Kidney epithelial cell (primary cell): Measurements from ENCODE around the gene HAAO. TPM values are rescaled to one million over a fixed set of nuclear protein-coding genes. Genes with fewer than 3 reads are reported as not detected.

ENCODE experiments used
- DNase-seq: peaks from one replicate; pipeline ENCODE4 v3.0.0-alpha.2; 2010; ENCODE audit warnings: low read depth
- H3K27me3 ChIP-seq: 2 replicates; pipeline ENCODE4 v1.6.0; 2011; ENCODE audit warnings: low read length; ENCODE audit not compliant: control insufficient read depth, insufficient read depth
- H3K36me3 ChIP-seq: 2 replicates; pipeline ENCODE4 v1.5.1; 2011; ENCODE audit warnings: low read length; ENCODE audit not compliant: control insufficient read depth, insufficient read depth
- H3K4me3 ChIP-seq: 2 replicates; pipeline ENCODE4 v1.5.1; 2011; ENCODE audit warnings: low read depth, mild to moderate bottlenecking, control low read depth, low read length
- total RNA-seq: library from RNA; depleted of rRNA; stranded (reverse); fragments of >200 nt; gene quantifications from 2 replicates; pipeline ENCODE4 v1.2.3, GENCODE V29; 2015
- TF ChIP-seq, protein P1 (sequence below): IDR thresholded peaks from 2 replicates; pipeline ENCODE4 v1.5.1; 2011; ENCODE audit warnings: mild to moderate bottlenecking, moderate library complexity, low read length, control low read depth, inconsistent platforms; ENCODE audit not compliant: insufficient read depth, poor library complexity, severe bottlenecking

The HAAO gene
- total RNA-seq, 1 donor from 2014 or later: 1.5 TPM

DNA sequence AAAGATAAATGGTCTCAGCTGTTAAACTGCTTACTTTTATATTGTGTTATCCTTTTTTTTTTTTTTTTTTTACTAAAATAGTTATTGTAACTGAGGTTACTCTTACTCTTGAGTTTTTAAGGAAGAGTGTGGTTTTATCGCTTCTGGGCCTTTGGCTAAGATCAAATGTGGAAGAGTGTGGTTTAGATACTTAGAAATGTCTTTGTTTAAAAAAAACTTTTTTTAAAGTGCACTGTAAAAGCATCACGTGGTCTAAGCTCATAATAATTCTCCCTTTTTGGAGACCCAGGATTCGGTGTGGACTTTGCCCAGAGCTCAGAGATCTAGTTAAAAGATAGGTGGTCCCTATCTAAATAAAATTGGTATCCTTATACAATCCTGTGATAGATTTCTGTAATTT, 16.6 kb downstream of the HAAO start:
- Histone ChIP-seq H3K4me3 (no peak overlapping the region), H3K27me3 (no peaks in the 10 kb centered on the region), H3K36me3 (no peaks in the 10 kb centered on the region)
- DNase-seq: no peak
- TF ChIP-seq, protein P1, sequence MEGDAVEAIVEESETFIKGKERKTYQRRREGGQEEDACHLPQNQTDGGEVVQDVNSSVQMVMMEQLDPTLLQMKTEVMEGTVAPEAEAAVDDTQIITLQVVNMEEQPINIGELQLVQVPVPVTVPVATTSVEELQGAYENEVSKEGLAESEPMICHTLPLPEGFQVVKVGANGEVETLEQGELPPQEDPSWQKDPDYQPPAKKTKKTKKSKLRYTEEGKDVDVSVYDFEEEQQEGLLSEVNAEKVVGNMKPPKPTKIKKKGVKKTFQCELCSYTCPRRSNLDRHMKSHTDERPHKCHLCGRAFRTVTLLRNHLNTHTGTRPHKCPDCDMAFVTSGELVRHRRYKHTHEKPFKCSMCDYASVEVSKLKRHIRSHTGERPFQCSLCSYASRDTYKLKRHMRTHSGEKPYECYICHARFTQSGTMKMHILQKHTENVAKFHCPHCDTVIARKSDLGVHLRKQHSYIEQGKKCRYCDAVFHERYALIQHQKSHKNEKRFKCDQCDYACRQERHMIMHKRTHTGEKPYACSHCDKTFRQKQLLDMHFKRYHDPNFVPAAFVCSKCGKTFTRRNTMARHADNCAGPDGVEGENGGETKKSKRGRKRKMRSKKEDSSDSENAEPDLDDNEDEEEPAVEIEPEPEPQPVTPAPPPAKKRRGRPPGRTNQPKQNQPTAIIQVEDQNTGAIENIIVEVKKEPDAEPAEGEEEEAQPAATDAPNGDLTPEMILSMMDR: no peak

DNA sequence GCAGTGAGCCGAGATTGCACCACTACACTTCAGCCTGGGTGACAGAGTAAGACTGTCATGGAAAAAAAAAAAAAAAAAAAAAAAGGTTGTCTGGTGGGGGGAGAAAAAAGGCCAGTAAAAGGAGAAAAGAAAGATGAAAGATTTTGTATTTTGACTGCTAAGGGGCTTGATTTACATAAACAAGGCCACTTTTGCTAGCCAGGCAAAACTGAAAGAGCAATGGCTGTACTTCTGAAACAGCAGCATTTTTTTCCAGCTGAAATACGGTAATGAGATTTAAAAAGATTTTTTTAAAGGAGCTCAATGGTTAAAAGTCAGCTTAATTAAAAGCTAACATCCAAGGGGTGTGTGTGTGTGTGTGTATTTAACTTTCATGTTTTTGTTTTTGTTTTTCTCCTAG, 17.2 kb downstream of the HAAO start:
- Histone ChIP-seq H3K36me3 (no peaks in the 10 kb centered on the region), H3K4me3 (no peak overlapping the region), H3K27me3 (no peaks in the 10 kb centered on the region)
- TF ChIP-seq, protein P1: no peak
- no peak for DNase-seq

DNA sequence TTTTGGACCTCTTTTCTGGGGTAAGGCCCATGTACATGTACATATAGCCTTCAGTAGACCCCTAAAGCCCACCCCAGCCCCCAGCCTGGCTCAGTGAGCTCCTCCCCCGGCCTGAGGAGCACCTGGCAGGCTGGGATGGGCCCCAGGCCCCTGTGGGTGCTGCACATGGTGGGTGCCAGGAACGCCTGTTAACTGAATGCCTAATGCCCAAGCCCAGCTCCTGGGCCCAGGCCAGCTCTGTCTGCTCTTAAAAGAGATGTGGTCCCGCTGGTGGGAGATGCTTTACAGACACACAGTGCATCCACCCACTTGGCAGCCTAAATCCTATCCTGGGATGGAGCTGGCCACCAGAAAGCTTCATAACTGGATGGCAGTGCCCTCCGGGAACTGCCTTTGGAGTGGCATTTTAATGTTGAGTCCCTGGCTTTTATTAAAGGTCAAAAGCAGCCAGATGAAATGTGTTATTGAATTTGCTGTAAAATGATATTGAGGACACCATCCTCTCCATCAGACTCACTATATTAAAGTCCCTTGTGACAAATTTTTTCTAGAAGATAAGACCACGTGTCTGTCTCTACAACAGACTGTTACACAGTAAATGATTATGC, 20.7 kb downstream of the HAAO start:
- H3K36me3 ChIP-seq: no peaks in the 10 kb centered on the region
- TF ChIP-seq, protein P1: no peak
- no peak for DNase-seq
- no peaks in the 10 kb centered on the region for H3K27me3 ChIP-seq
- H3K4me3 ChIP-seq: no peak overlapping the region

DNA sequence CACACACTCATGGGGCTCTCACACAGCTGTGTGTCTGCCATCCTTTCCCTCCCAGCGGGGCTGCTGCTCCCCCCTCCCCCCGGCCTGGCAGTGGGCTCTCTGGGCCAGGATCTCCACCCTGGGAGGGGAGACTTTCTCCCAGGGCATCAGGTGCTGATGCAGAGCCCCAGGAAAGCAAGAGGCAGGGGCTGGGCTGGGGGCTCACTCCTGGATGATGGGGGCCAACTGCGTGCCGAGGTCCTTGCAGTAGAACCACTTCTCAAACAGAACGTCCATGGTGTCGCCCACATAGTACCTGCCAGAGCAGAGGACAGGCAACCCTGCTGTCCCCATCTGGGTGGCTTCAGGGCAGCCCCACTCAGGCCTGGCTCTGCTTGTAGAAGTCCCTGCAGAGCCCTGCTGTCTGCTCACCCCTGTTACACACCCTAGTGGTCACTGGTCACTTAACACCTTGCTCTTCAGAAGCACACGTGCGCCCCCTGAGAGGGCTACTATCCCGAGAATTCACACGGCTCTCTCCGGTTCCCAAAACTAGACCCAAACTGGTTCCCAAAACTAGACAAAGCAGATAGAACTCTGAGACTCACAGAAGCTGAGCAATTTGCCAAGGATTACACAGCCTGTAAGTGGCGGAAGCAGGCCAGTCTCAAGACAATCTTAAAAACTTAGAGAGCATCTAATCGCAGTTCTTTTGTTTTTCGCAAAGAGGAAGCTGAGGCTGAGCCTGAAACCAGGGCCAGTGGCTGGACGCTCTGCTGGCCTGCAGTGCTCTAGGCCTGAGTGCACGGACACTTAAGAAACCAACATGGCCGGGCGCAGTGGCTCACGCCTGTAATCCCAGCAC, 21.9 kb downstream of the HAAO start:
- H3K4me3 ChIP-seq: no peak overlapping the region
- no peaks in the 10 kb centered on the region for H3K27me3 ChIP-seq
- no peak for DNase-seq
- no peaks in the 10 kb centered on the region for H3K36me3 ChIP-seq
- TF ChIP-seq, protein P1: peak; percentile 61

DNA sequence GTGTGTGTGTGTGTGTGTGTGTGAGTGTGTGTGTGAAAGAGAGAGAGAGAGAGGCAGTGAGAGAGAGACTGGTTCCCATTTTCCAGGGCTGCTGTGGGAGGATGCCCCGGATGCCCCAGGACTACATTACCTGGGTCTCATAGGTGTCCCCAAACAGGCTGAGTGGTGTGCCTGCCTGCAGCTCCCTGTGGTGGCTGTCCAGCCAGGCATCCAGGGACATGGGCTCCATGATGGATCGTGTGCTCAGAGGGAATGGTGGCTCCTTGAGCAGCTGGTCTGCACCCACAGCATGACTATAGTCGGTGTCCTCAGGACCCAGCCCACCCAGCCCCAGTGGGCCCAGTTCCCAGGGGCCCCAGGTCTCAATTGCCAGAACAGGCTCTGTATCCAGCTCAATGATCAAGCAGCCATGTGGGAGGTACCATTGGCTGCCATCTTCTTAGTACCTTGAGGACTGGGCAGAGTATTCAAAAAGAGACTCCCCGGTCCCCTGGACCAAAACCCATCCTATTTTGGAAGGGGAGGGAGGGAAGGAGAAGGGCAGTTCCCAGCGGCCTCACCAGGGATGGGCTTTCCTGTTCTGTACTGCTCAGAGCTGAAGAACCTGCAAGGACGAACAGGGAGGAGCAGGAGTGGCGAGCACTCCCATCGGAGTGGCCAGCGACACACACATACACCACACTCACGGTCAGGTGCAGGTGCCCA, 22.6 kb downstream of the HAAO start:
- no peak overlapping the region for H3K4me3 ChIP-seq
- no peaks in the 10 kb centered on the region for H3K36me3 ChIP-seq
- no peaks in the 10 kb centered on the region for H3K27me3 ChIP-seq
- no peak for DNase-seq
- TF ChIP-seq, protein P1: no peak
